Vagina (tissue), 2 donors: ENCODE results near the gene LIFR.

Source experiments
- POLR2A ChIP-seq, 2 donors: fragments of 450-650 bp; IDR thresholded peaks; one replicate each; pipeline ENCODE4 v1.6.1; 2017; ENCODE audit warnings: antibody characterized with exemption in 2 of 2, mild to moderate bottlenecking in 2 of 2, moderate library complexity in 2 of 2
- TF ChIP-seq, protein P1 (sequence below), 3 experiments: fragments of 450-650 bp in 2 of 3; fragments of 200-600 bp in 1 of 3; sonication (generic) in 1 of 3; IDR thresholded peaks; one replicate each; pipeline ENCODE4 v1.5.1; 2017 to 2019; ENCODE audit warnings: antibody characterized with exemption in 3 of 3, mild to moderate bottlenecking in 2 of 3, moderate library complexity in 2 of 3

- TF ChIP-seq, protein P1, sequence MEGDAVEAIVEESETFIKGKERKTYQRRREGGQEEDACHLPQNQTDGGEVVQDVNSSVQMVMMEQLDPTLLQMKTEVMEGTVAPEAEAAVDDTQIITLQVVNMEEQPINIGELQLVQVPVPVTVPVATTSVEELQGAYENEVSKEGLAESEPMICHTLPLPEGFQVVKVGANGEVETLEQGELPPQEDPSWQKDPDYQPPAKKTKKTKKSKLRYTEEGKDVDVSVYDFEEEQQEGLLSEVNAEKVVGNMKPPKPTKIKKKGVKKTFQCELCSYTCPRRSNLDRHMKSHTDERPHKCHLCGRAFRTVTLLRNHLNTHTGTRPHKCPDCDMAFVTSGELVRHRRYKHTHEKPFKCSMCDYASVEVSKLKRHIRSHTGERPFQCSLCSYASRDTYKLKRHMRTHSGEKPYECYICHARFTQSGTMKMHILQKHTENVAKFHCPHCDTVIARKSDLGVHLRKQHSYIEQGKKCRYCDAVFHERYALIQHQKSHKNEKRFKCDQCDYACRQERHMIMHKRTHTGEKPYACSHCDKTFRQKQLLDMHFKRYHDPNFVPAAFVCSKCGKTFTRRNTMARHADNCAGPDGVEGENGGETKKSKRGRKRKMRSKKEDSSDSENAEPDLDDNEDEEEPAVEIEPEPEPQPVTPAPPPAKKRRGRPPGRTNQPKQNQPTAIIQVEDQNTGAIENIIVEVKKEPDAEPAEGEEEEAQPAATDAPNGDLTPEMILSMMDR (IDR thresholded peaks at IDR 0.05): no peak
- TF ChIP-seq POLR2A (IDR thresholded peaks at IDR 0.05): no peak
Observed at GRCh38 chr5:38506302-38506701, 50.1 kb downstream of the LIFR start.
